ENCODE data around the gene EPAS1.

EPAS1 gene

DNA sequence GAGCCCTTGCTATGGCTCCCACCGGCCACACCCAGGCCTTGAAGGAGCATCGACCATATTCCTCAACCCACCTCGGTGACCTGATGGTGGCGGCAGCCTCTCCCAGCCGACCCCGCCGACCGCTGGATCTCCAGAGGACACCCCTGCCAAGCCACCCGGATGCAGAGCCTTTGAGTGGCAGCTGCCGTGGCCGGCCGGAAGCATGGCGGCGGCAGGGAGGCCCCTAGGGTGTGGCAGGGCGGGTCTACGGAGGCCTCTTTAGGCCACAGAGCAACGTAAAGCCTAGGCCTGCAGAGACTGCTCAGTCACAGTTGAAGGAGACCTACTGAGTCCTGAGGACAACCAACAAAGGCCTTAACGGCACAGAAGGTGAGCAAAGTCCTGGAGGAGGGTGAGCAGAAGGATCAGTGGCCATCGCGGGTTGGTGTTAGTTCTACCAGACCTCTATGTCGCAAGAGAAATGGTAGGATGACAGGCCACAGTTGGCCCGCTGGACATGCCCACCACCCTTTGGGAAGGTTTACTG lies 131.8 kb downstream of the EPAS1 start:
- in situ Hi-C loops (cut with HindIII; ENCODE audit: low sequenced_read_pairs) = no loop called here

GRCh38 chr2:46430413-46430812 lies 133.2 kb downstream of the EPAS1 start:
- in situ Hi-C loops (cut with HindIII; ENCODE audit: low sequenced_read_pairs) = no loop called here

DNA sequence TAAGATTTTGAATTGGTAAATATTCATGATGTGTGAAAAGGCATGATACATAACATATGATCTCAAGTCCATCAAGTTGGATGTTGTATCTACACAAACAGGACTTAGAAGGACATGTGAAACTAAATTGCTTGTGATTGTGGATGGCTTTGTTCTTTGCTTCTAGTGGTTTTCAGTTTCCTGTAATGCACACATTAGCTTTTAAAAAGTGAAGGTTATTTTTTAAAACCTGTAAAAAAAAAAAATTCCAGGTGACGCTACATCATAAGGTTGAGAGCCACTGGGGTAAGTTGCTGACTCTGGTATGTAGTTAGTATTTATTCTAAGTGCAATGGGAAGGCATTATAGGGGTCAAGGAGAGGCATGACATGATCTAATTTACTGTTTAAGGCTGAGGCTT lies 133.8 kb downstream of the EPAS1 start:
- in situ Hi-C loops (cut with HindIII; ENCODE audit: low sequenced_read_pairs) = no loop called here

DNA sequence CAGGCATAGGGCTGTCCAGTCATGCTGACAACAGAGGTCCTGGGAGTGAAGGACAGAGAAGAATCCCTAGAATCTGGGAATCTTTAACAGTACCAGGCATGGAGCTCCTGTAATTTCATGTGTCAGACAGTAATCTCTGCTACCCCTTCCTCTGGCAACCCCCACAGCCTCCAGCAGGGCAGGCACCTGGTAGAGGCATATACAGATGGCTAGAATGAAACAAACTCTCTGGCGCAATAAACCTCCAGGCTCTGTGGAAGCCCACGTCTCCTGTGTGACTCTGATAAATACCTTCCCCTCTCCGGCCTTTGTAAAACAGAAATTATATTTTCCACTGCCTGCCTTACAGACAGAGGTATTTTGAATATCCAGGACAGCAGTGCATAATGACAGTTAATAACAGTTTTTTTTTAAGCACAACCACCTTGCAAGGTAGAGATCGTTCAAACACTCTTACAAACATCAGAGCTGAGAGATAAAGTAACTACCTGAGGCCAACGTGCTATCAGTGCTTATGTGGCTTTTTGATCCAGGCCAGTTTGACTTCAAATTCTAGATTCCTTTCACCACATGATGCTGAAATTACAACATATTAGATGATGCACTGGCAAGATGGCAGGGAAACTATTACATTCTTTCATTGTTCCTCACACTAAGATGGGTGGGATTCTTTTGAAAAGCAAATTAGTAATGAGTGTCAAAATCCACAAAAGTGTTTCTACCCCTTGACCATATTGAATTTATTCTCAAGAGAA lies 134.5 kb downstream of the EPAS1 start:
- in situ Hi-C loops (cut with HindIII; ENCODE audit: low sequenced_read_pairs) = no loop called here

DNA sequence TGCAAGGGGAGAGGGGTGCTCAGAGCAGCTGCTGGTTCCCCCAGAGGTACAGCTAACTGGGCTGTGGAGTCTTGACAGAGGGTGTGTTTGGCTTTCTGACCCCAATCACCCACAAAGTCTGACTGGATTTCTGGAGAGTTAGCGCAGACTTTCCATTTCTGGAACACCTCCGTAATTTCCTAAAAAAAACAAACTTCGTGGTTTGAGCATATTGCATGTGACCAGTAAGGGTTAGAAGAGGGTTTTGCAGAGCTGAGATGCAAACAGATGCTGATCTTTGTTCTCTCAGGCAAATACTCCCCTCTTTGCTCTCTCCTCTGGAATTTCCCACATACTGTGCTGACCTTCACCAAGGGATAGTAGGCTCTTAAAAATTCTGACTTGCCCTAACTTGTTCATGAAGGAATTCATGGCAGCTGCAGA lies 137.7 kb downstream of the EPAS1 start:
- in situ Hi-C loops (cut with HindIII; ENCODE audit: low sequenced_read_pairs) = no loop called here

GRCh38 chr2:46435353-46435752 lies 138.1 kb downstream of the EPAS1 start:
- in situ Hi-C loops (cut with HindIII; ENCODE audit: low sequenced_read_pairs) = no loop called here

GRCh38 chr2:46435796-46436360 lies 138.7 kb downstream of the EPAS1 start:
- in situ Hi-C loops (cut with HindIII; ENCODE audit: low sequenced_read_pairs) = no loop called here
